ENCODE data around the gene ARSB.

The ARSB gene

GRCh38 chr5:78979909-78980308, 5.2 kb downstream of the ARSB start:
- ChIA-PET CTCF (no interaction called here), POLR2A (no interaction called here)
- no peak for DNase-seq (ENCODE audit: extremely low spot score)
- no peak for TF ChIP-seq BHLHE40 (IDR thresholded peaks at IDR 0.05; ENCODE audit: borderline replicate concordance)

GRCh38 chr5:78979117-78979742, 5.9 kb downstream of the ARSB start:
- ChIA-PET POLR2A (no interaction called here), CTCF (no interaction called here)
- no peak for DNase-seq (ENCODE audit: extremely low spot score)
- TF ChIP-seq L3MBTL2 (conservative IDR thresholded peaks at IDR 0.05): no peak
- no peak for TF ChIP-seq LEF1 (IDR thresholded peaks at IDR 0.05; ENCODE audit: borderline replicate concordance)
- no peak for TF ChIP-seq BHLHE40 (IDR thresholded peaks at IDR 0.05; ENCODE audit: borderline replicate concordance)
- no peak for TF ChIP-seq FOXM1 (IDR thresholded peaks at IDR 0.05; ENCODE audit: borderline replicate concordance)
- TF ChIP-seq SUZ12 (IDR thresholded peaks at IDR 0.05): no peak
- TF ChIP-seq SP1 (IDR thresholded peaks at IDR 0.05): no peak

GRCh38 chr5:78975035-78975434, 10.1 kb downstream of the ARSB start:
- no peak for TF ChIP-seq FOXA1 (IDR thresholded peaks at IDR 0.05)
- TF ChIP-seq PKNOX1 (IDR thresholded peaks at IDR 0.05): no peak
- no peak for TF ChIP-seq BHLHE40 (IDR thresholded peaks at IDR 0.05; ENCODE audit: borderline replicate concordance)
- no peak for TF ChIP-seq SP1 (IDR thresholded peaks at IDR 0.05)
- TF ChIP-seq ELF4 (IDR thresholded peaks at IDR 0.05): no peak
- TF ChIP-seq ARNT (IDR thresholded peaks at IDR 0.05): no peak
- POLR2A ChIA-PET: interaction anchor here (1.0 to 3.2 kb wide), 2 partner anchors 10 kb away, joined by 7 to 21 read pairs; partner anchors contain the start of gene ARSB
- DNase-seq (ENCODE audit: extremely low spot score): no peak
- CTCF ChIA-PET: interaction anchor here (1.0 kb wide), 1 partner anchor 50 kb away, joined by 4 read pairs; no protein-coding TSS in a partner anchor

GRCh38 chr5:78974601-78975000, 10.5 kb downstream of the ARSB start:
- ChIA-PET POLR2A (interaction anchor here (3.2 kb wide), 1 partner anchor 10 kb away, joined by 21 read pairs; the partner anchor contains the start of gene ARSB), CTCF (no interaction called here)
- no peak for DNase-seq (ENCODE audit: extremely low spot score)
- TF ChIP-seq FOXK2 (IDR thresholded peaks at IDR 0.05) (no peak), FOXA1 (IDR thresholded peaks at IDR 0.05) (no peak), PKNOX1 (IDR thresholded peaks at IDR 0.05) (no peak), ARNT (IDR thresholded peaks at IDR 0.05) (no peak), SP1 (IDR thresholded peaks at IDR 0.05) (no peak), LEF1 (IDR thresholded peaks at IDR 0.05; ENCODE audit: borderline replicate concordance) (no peak)

DNA sequence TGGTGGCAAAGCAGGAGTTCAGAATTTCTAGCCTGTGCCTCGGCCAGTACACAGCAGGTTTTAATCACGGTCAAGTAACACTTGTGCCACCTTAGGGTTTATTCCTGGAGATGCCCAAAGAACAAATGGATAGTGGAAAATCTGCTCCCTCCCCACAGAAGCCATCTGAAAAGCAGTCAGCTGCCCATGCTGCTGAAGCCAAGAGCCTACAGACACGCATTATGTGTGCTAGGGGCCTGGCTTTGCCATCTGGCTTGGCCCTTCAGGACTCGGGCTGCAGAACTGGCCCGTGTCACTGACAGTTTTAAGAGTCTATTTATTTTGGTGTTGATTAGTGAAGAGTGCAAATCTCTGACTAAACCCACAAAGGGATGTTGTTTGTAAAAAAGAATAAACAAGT, 11.1 kb downstream of the ARSB start:
- ChIA-PET CTCF (interaction anchor here (0.6 to 1.2 kb wide), 2 partner anchors 12 to 68 kb away, joined by 3 read pairs; no protein-coding TSS in a partner anchor), POLR2A (interaction anchor here (3.2 kb wide), 1 partner anchor 11 kb away, joined by 21 read pairs; the partner anchor contains the start of gene ARSB)
- no peak for DNase-seq (ENCODE audit: extremely low spot score)
- no peak for TF ChIP-seq BHLHE40 (IDR thresholded peaks at IDR 0.05; ENCODE audit: borderline replicate concordance)

- CTCF ChIA-PET: interaction anchor here (0.5 to 1.2 kb wide), 3 partner anchors 13 to 160 kb away, joined by 3 to 4 read pairs (median 3); no protein-coding TSS in a partner anchor
- no peak for TF ChIP-seq ARNT (IDR thresholded peaks at IDR 0.05)
- no peak for TF ChIP-seq BHLHE40 (IDR thresholded peaks at IDR 0.05; ENCODE audit: borderline replicate concordance)
- no peak for TF ChIP-seq SP1 (IDR thresholded peaks at IDR 0.05)
- no peak for TF ChIP-seq TARDBP (IDR thresholded peaks at IDR 0.05)
- no peak for TF ChIP-seq CTBP1 (IDR thresholded peaks at IDR 0.05; ENCODE audit: borderline replicate concordance)
- no peak for TF ChIP-seq FOXA1 (IDR thresholded peaks at IDR 0.05)
- TF ChIP-seq FOXK2 (IDR thresholded peaks at IDR 0.05): no peak
- TF ChIP-seq HDGF (IDR thresholded peaks at IDR 0.05; ENCODE audit: borderline replicate concordance): no peak
- TF ChIP-seq PKNOX1 (IDR thresholded peaks at IDR 0.05): no peak
- no peak for TF ChIP-seq L3MBTL2 (conservative IDR thresholded peaks at IDR 0.05)
- TF ChIP-seq NFRKB (IDR thresholded peaks at IDR 0.05): no peak
- POLR2A ChIA-PET: interaction anchor here (1.4 to 3.2 kb wide), 2 partner anchors 8 to 12 kb away, joined by 4 to 21 read pairs; partner anchors contain the start of gene ARSB
- no peak for DNase-seq (ENCODE audit: extremely low spot score)
Measured at GRCh38 chr5:78972654-78973428, 12.3 kb downstream of the ARSB start.

GRCh38 chr5:78971998-78972397, 13.1 kb downstream of the ARSB start:
- TF ChIP-seq FOXM1 (IDR thresholded peaks at IDR 0.05; ENCODE audit: borderline replicate concordance) (no peak), CTBP1 (IDR thresholded peaks at IDR 0.05; ENCODE audit: borderline replicate concordance) (no peak), BHLHE40 (IDR thresholded peaks at IDR 0.05; ENCODE audit: borderline replicate concordance) (no peak), SUZ12 (IDR thresholded peaks at IDR 0.05) (no peak), SP1 (IDR thresholded peaks at IDR 0.05) (no peak), HDGF (IDR thresholded peaks at IDR 0.05; ENCODE audit: borderline replicate concordance) (no peak), L3MBTL2 (conservative IDR thresholded peaks at IDR 0.05) (no peak), ZNF384 (IDR thresholded peaks at IDR 0.05) (no peak), FOXK2 (IDR thresholded peaks at IDR 0.05) (no peak), NFRKB (IDR thresholded peaks at IDR 0.05) (no peak)
- CTCF ChIA-PET: no interaction called here
- POLR2A ChIA-PET: interaction anchor here (1.4 to 3.2 kb wide), 2 partner anchors 9 to 13 kb away, joined by 4 to 21 read pairs; partner anchors contain the start of gene ARSB
- DNase-seq (ENCODE audit: extremely low spot score): no peak
